ENCODE measurements around the gene FCGR2B. TPM values are rescaled to one million over a fixed set of nuclear protein-coding genes. Genes with fewer than 3 reads are reported as not detected.
"Not testable (repeated sequence)": the region's sequence is repeated elsewhere in the genome, so short reads cannot be mapped to it uniquely, and the experiment has no call there.

The FCGR2B gene
- total RNA-seq, 1 donor from 2014 or later = 0.19 TPM

DNA sequence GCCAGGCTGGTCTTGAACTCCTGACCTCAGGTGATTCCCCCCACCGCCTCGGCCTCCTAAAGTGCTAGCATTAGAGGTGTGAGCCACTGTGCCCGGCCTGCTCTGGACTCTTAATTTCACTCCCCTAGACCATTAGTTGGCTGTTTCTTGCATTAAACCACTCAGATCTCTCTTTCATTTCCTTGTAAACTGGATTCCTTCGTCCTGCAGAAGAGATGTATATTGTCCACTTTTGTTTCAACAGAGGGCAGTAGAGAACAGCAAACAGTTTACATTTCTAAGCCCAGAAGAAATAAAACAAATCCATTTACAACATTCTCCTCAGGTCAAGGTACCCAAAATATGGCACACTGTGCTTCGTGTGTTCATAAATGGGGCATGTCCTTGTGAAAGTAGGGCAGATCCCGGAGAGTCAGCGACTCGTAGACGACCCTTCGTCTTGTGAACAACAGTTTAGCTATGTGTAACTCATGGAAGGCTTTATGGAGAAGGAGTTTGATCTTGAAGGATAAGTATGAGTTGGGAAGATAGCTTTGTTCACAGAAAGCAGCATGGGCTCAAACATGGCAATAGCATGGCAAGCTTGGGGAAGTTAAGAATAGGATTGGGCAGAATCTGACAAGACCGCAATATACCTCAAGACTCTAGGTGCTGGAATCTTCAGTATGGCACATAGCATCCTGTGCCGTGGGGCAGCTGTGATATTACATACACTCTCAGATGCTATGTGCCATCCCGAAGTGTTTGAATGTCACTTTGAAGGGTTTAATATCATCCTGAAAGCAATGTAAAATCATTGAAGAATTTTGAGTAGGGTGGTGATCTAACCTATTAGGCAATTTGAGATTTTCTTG lies 15.2 kb upstream of the FCGR2B start:
- TF ChIP-seq, protein P1, sequence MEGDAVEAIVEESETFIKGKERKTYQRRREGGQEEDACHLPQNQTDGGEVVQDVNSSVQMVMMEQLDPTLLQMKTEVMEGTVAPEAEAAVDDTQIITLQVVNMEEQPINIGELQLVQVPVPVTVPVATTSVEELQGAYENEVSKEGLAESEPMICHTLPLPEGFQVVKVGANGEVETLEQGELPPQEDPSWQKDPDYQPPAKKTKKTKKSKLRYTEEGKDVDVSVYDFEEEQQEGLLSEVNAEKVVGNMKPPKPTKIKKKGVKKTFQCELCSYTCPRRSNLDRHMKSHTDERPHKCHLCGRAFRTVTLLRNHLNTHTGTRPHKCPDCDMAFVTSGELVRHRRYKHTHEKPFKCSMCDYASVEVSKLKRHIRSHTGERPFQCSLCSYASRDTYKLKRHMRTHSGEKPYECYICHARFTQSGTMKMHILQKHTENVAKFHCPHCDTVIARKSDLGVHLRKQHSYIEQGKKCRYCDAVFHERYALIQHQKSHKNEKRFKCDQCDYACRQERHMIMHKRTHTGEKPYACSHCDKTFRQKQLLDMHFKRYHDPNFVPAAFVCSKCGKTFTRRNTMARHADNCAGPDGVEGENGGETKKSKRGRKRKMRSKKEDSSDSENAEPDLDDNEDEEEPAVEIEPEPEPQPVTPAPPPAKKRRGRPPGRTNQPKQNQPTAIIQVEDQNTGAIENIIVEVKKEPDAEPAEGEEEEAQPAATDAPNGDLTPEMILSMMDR (conservative IDR thresholded peaks at IDR 0.05) = peak; percentile 61
- DNase-seq (ENCODE audit: extremely low spot score, unreplicated experiment); H3K36me3 Mint-ChIP-seq; H3K9me3 Mint-ChIP-seq; H3K27ac Mint-ChIP-seq; H3K4me3 Mint-ChIP-seq; H3K4me1 Mint-ChIP-seq (ENCODE audit: unreplicated experiment): not testable (repeated sequence)
- peaks cover 48% of the 10 kb centered on the region for H3K27me3 Mint-ChIP-seq

DNA sequence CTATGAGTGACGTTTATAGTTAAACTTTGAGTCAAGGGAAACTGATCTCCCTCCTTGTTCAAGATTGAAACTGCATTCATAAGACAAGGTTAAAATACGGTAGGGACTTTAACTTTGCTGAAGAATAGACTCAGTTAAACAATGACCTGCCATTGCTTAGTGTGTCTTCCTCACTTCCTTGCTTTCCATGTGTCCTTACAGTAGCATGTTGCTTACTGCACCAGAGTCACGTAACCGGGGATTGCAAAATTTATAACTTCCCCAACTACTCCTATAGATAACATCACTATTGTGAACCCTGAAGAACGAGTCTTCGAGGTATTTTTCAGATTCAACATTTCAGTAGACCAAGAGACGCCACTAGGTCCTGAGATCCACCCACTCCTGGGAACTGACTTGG lies 9.4 kb upstream of the FCGR2B start:
- H3K4me3 Mint-ChIP-seq; H3K9me3 Mint-ChIP-seq; H3K4me1 Mint-ChIP-seq (ENCODE audit: unreplicated experiment); H3K27ac Mint-ChIP-seq; DNase-seq (ENCODE audit: extremely low spot score, unreplicated experiment); H3K36me3 Mint-ChIP-seq: not testable (repeated sequence)
- peaks cover 21% of the 10 kb centered on the region for H3K27me3 Mint-ChIP-seq

DNA sequence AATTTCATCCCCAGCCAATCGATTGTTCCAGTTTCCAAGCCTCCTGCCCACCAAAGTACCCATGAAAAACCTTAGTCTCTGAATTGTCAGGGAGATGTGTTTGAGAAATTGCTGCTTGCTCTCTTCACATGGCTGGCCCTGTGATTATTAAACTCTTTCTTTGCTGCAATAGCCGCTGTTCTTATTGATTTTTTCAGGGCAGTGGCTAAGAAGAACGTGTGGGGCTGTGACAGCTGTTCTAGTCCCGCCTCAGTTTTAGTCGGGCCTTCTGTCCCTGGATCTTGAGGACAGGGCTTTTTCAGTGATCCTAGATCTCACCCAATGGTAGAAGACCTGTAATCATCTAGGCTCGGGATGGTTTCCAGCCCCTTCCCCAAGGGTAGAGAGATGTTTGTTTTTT lies 9.0 kb upstream of the FCGR2B start:
- H3K9me3 Mint-ChIP-seq; H3K27ac Mint-ChIP-seq; H3K4me1 Mint-ChIP-seq (ENCODE audit: unreplicated experiment); H3K36me3 Mint-ChIP-seq; H3K4me3 Mint-ChIP-seq; DNase-seq (ENCODE audit: extremely low spot score, unreplicated experiment): not testable (repeated sequence)
- H3K27me3 Mint-ChIP-seq = peaks cover 21% of the 10 kb centered on the region

DNA sequence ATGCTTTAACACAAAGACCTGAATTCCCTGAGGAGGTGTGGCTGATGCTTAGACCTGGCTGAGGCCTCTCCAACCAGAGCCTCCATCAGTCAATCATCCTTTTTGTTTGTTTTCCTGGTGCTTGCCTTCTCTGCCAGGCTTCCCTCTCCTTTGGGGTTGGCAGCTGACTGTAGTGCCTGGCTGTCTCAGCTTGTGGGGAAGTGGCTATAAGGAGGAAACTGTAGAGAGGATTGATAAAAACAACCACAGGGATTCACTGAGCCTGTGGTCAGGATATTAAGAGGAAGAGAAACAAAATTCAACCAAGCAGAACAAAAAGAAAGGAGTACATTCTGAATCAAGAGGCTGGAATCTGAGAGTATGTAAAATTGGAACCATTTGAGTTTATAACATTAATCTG lies 4.4 kb upstream of the FCGR2B start:
- not testable (repeated sequence) for H3K27me3 Mint-ChIP-seq; H3K4me1 Mint-ChIP-seq (ENCODE audit: unreplicated experiment); H3K9me3 Mint-ChIP-seq; H3K36me3 Mint-ChIP-seq; DNase-seq (ENCODE audit: extremely low spot score, unreplicated experiment); H3K27ac Mint-ChIP-seq; H3K4me3 Mint-ChIP-seq

DNA sequence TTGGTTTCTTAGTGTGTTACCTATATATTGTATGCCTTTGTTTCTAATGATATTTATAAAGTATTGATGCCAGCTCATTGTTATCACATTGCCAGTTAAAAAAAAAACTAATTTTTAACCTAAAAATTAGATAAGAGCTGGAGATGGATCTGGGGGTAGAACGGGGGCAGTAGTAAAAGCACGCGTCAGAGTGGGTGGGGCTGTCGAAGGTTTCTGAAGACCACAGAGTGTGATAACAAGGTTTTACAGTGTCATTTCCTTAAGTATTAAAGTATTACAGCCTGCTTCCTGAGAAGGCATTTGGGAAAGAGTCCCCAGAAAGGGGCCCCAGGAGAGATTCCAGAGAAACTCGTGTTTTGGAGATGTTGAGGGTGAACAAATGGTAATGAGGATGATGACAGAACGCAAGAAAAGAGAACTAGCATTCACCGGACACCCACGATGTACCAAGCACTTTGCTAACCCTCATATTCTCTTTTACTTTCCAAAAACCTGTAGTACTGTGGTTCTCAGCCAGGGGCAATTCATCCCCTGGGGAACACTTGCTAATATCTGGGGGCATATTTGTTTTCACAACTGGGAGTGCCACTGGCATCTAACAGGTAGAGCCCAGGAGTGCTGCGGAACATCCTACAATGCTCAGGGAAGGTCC lies 1.2 kb upstream of the FCGR2B start:
- H3K27me3 Mint-ChIP-seq; H3K4me3 Mint-ChIP-seq; H3K36me3 Mint-ChIP-seq; H3K27ac Mint-ChIP-seq; DNase-seq (ENCODE audit: extremely low spot score, unreplicated experiment); H3K4me1 Mint-ChIP-seq (ENCODE audit: unreplicated experiment); H3K9me3 Mint-ChIP-seq: not testable (repeated sequence)

DNA sequence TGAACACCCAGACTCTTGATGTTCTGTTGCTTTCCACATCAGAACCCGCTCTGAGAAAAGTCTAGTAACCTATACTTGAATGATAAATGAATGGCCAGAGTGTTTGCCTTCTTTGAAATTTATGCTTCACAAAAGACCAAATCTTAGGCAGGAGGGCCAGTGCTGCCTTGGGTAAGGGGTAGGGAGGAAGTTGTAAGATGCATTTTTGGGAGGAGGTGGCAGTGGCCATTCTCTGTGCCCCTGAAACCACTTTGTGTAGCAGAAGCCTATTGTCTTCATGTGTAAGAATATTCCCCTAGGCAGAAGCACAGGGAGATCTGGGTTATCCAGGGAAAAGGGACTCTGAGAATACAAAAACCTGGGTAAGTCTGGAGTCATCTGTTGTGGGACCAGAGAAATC lies 626 bp downstream of the FCGR2B start:
- H3K9me3 Mint-ChIP-seq; H3K27me3 Mint-ChIP-seq; H3K4me1 Mint-ChIP-seq (ENCODE audit: unreplicated experiment); H3K27ac Mint-ChIP-seq; H3K4me3 Mint-ChIP-seq; DNase-seq (ENCODE audit: extremely low spot score, unreplicated experiment); H3K36me3 Mint-ChIP-seq: not testable (repeated sequence)

DNA sequence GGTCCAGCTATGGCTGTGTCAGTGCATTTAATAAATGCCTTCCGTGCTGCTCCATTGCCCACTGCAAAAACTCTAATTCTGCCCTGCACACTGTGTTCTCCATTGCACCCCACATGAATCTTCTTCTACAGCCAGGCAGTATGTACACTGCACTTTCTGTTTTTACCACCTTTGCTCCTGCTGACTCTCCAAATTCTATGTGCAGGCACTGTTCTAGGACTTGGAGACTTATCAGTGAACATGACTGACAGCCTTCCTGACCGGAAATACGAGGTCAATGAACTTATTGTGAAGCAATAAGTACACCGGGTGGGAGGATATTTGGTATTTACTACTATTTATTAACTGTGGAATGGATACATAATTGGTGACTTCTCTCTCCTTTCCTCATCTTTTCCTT lies 1.7 kb downstream of the FCGR2B start:
- H3K27ac Mint-ChIP-seq; H3K27me3 Mint-ChIP-seq; H3K9me3 Mint-ChIP-seq; DNase-seq (ENCODE audit: extremely low spot score, unreplicated experiment); H3K36me3 Mint-ChIP-seq; H3K4me1 Mint-ChIP-seq (ENCODE audit: unreplicated experiment); H3K4me3 Mint-ChIP-seq: not testable (repeated sequence)

DNA sequence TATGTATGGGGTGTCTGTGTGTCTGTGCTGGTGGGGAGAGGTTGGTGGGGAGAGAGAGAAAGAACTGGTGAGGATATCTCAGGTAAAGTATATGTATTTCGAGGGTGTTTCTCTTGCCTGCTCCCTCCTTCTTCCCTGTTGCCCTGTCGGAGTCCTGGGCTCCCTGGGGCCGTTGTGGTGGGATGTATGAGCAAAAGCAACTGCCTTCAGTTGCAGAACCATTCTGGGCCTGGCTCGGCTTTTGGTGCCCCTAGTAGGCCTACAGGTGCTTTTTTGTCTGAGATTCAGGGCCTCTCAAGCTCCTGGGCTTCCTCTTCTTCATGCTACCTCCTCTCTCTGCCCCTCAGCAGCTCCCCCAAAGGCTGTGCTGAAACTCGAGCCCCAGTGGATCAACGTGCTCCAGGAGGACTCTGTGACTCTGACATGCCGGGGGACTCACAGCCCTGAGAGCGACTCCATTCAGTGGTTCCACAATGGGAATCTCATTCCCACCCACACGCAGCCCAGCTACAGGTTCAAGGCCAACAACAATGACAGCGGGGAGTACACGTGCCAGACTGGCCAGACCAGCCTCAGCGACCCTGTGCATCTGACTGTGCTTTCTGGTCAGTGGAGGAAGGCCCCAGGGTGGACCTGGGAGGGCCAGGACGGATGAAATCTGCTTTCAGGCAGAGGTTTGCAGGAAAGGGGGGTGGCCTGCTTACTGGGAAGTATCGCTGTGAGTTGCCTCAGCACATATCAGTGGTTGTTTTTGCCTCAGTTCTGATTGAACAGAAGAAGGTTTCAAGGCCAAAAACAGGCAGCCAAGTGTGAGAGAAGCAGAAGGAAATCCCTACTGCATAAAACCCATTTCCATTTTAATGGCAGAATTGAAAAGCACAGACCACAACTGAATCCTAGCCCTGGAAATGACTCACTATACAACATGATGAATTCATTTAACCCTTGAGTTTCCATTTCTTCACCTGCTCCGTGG lies 8.4 kb downstream of the FCGR2B start:
- not testable (repeated sequence) for H3K27ac Mint-ChIP-seq; DNase-seq (ENCODE audit: extremely low spot score, unreplicated experiment); H3K36me3 Mint-ChIP-seq; H3K4me3 Mint-ChIP-seq; H3K4me1 Mint-ChIP-seq (ENCODE audit: unreplicated experiment); H3K27me3 Mint-ChIP-seq; H3K9me3 Mint-ChIP-seq

DNA sequence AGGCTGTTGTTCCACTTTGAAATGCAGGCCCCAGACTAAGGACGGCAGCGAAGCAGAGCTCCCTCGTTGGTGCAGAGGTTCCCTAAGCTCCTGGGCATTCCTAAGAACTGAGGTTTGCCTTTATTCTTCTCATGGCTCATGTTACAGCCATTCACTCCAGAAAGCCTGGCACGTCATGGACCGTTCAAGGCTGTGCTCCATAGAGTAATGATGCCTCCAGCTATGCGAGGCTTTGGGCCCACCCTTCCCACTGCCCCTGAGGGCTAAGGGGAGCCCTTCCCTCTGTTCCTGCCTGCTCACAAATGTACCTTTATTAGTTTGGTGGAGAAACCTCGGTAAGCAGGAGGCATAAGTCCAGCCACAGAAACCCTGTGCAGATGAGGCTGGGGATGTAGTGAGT lies 10.5 kb downstream of the FCGR2B start:
- not testable (repeated sequence) for H3K4me3 Mint-ChIP-seq; DNase-seq (ENCODE audit: extremely low spot score, unreplicated experiment); H3K4me1 Mint-ChIP-seq (ENCODE audit: unreplicated experiment); H3K36me3 Mint-ChIP-seq; H3K27ac Mint-ChIP-seq; H3K9me3 Mint-ChIP-seq; H3K27me3 Mint-ChIP-seq

DNA sequence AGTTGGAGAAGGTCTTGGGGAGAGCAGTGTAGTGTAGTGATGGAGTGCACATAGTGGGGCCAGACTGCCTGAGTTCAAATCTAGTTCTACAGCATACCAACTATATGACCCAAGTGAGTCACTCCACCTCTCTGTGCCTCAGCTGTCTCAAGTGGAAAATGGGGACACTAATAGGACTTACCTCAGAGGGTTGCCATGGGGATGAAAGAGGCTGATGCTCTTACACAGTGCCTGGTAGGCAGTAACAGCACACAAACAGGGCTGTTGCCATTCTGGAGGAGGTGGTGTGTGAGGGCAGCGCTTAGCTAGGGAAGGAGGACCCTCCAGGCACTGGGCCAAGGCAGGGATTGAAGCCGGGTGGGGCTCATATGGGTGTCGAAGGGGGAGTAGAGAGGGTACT lies 11.5 kb downstream of the FCGR2B start:
- not testable (repeated sequence) for H3K27me3 Mint-ChIP-seq; H3K27ac Mint-ChIP-seq; H3K9me3 Mint-ChIP-seq; H3K4me1 Mint-ChIP-seq (ENCODE audit: unreplicated experiment); DNase-seq (ENCODE audit: extremely low spot score, unreplicated experiment); H3K4me3 Mint-ChIP-seq; H3K36me3 Mint-ChIP-seq

DNA sequence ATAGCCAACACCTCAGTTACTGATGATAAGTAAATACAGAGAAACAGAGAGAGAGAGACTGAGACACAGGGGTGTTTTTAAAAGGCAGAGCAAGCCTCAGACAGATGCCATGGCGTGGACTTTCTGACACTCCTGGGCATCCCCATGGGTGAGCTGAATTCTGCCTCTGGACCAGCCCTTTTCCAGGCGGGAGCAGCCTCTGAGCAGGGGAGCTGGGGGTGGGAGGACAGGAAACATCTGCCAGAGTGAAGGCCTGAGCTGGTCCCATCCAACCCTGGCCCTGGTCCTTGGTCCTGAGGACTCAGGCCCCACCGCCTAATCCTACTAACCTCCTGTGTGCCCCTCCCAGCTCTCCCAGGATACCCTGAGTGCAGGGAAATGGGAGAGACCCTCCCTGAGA lies 12.0 kb downstream of the FCGR2B start:
- H3K4me3 Mint-ChIP-seq; H3K27me3 Mint-ChIP-seq; H3K9me3 Mint-ChIP-seq; DNase-seq (ENCODE audit: extremely low spot score, unreplicated experiment); H3K4me1 Mint-ChIP-seq (ENCODE audit: unreplicated experiment); H3K36me3 Mint-ChIP-seq; H3K27ac Mint-ChIP-seq: not testable (repeated sequence)
